ENCODE results near the gene SORBS1.
A peak's percentile ranks its signal among the peaks of the same experiment; 100 is the strongest.

SORBS1 gene

DNA sequence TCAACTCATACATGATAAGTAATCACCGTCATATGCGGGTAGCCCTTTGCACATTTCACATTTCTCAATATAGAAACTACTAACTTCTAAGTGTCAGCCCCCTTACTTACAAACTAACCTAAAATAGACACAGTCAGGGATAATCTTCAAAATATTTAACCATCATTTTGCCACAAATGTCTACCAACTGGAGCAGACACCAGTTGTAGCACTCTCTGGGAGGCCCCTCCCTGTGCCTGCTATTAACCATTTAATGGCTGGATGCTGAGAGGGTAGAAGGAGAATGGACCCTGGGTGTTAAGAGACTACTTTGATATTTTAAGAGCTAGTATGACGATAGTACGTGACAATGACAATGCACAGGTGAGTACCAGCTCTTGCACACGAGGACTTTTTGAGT lies 116.4 kb downstream of the SORBS1 start:
- Histone ChIP-seq H3K4me2 (ENCODE audit: low read depth, low read length) (no peak overlapping the region), H3K36me3 (replicated peaks; ENCODE audit: insufficient read depth, low read length) (no peaks in the 10 kb centered on the region), H3F3A (ENCODE audit: insufficient read depth, low read length) (peaks cover 16% of the 10 kb centered on the region), H3K4me3 (ENCODE audit: low read length) (no peak overlapping the region), H3K27me3 (replicated peaks; ENCODE audit: insufficient read depth, low read length) (no peaks in the 10 kb centered on the region), H3K4me1 (ENCODE audit: low read length) (peaks cover 19% of the 10 kb centered on the region), H3K9me2 (replicated peaks; ENCODE audit: insufficient read depth, low read length) (no peaks in the 10 kb centered on the region), H3K79me2 (ENCODE audit: low read length) (no peaks in the 10 kb centered on the region), H4K20me1 (ENCODE audit: insufficient read depth, low read length) (no peaks in the 10 kb centered on the region), H3K27ac (ENCODE audit: low read length) (no peak overlapping the region), H2AFZ (ENCODE audit: low read length) (no peak overlapping the region), H3K9me3 (replicated peaks; ENCODE audit: insufficient read depth, low read length) (no peaks in the 10 kb centered on the region), H3K9ac (ENCODE audit: low read length) (no peak overlapping the region)
- no peak for DNase-seq
- TF ChIP-seq CTCF (IDR thresholded peaks at IDR 0.05; ENCODE audit: low read length) (no peak), EZH2phosphoT487 (IDR thresholded peaks at IDR 0.05; ENCODE audit: low read length) (no peak), EZH2 (optimal IDR thresholded peaks at IDR 0.05; ENCODE audit: low read depth, low read length) (no peak)

DNA sequence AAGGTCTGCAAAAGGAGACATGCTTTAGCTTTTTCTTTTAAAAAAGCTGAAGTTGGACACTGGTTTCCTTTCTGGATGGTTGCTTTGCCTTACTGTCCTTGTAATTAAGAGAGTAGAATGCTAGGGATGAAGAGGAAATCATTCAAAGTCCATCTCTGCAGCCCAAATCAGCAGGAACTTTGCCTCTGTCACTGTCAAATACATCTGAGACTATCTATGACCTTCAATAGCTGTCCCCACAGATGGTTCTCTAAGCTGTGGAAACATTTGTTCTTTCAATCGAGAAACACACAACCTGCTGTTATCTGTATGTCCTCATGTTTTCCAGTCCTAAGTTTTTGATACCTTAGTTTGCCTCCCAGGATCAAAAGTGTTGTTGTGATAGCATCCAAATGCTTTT lies 117.5 kb downstream of the SORBS1 start:
- no peak overlapping the region for H3K27ac ChIP-seq (ENCODE audit: low read length)

GRCh38 chr10:95442341-95442740 lies 118.8 kb downstream of the SORBS1 start:
- Histone ChIP-seq H3K79me2 (ENCODE audit: low read length) (no peaks in the 10 kb centered on the region), H3K9ac (ENCODE audit: low read length) (no peak overlapping the region), H3K27me3 (replicated peaks; ENCODE audit: insufficient read depth, low read length) (0 out of 2 replicates have a peak, but pooled peaks cover 9% of the 10 kb centered on the region), H3K27ac (ENCODE audit: low read length) (no peak overlapping the region), H4K20me1 (ENCODE audit: insufficient read depth, low read length) (no peaks in the 10 kb centered on the region), H2AFZ (ENCODE audit: low read length) (no peak overlapping the region), H3K9me3 (replicated peaks; ENCODE audit: insufficient read depth, low read length) (no peaks in the 10 kb centered on the region), H3K4me1 (ENCODE audit: low read length) (peaks cover 19% of the 10 kb centered on the region), H3K36me3 (replicated peaks; ENCODE audit: insufficient read depth, low read length) (no peaks in the 10 kb centered on the region), H3K9me2 (replicated peaks; ENCODE audit: insufficient read depth, low read length) (no peaks in the 10 kb centered on the region), H3K4me3 (ENCODE audit: low read length) (no peak overlapping the region), H3F3A (ENCODE audit: insufficient read depth, low read length) (peaks cover 16% of the 10 kb centered on the region), H3K4me2 (ENCODE audit: low read depth, low read length) (peak overlapping the region; percentile 54; the same call in 1 of the 2 replicates)
- TF ChIP-seq EZH2 (optimal IDR thresholded peaks at IDR 0.05; ENCODE audit: low read depth, low read length) (no peak), EZH2phosphoT487 (IDR thresholded peaks at IDR 0.05; ENCODE audit: low read length) (no peak), CTCF (IDR thresholded peaks at IDR 0.05; ENCODE audit: low read length) (no peak)
- no peak for DNase-seq

More for the DNA sequence above, 117.5 kb downstream of the SORBS1 start:
- Histone ChIP-seq H3K79me2 (ENCODE audit: low read length) (no peaks in the 10 kb centered on the region), H3K4me1 (ENCODE audit: low read length) (peaks cover 19% of the 10 kb centered on the region), H3K27me3 (replicated peaks; ENCODE audit: insufficient read depth, low read length) (0 out of 2 replicates have a peak, but pooled peaks cover 9% of the 10 kb centered on the region), H2AFZ (ENCODE audit: low read length) (no peak overlapping the region), H3K36me3 (replicated peaks; ENCODE audit: insufficient read depth, low read length) (no peaks in the 10 kb centered on the region), H3F3A (ENCODE audit: insufficient read depth, low read length) (peaks cover 16% of the 10 kb centered on the region), H3K4me2 (ENCODE audit: low read depth, low read length) (no peak overlapping the region), H4K20me1 (ENCODE audit: insufficient read depth, low read length) (no peaks in the 10 kb centered on the region), H3K9ac (ENCODE audit: low read length) (no peak overlapping the region), H3K9me2 (replicated peaks; ENCODE audit: insufficient read depth, low read length) (no peaks in the 10 kb centered on the region), H3K9me3 (replicated peaks; ENCODE audit: insufficient read depth, low read length) (no peaks in the 10 kb centered on the region), H3K4me3 (ENCODE audit: low read length) (no peak overlapping the region)
- no peak for DNase-seq
- TF ChIP-seq CTCF (IDR thresholded peaks at IDR 0.05; ENCODE audit: low read length) (no peak), EZH2 (optimal IDR thresholded peaks at IDR 0.05; ENCODE audit: low read depth, low read length) (no peak)
